GM11168 (cell line): ENCODE measurements around the gene CLDN9.

Source experiments
- in situ Hi-C: fragments of 300-500 bp; cut with MboI; formaldehyde crosslinking; loops from one replicate; pipeline ENCODE4 v1.12.0; 2022; ENCODE audit warnings: low sequenced_read_pairs; ENCODE audit not compliant: unreplicated experiment

The CLDN9 gene

DNA sequence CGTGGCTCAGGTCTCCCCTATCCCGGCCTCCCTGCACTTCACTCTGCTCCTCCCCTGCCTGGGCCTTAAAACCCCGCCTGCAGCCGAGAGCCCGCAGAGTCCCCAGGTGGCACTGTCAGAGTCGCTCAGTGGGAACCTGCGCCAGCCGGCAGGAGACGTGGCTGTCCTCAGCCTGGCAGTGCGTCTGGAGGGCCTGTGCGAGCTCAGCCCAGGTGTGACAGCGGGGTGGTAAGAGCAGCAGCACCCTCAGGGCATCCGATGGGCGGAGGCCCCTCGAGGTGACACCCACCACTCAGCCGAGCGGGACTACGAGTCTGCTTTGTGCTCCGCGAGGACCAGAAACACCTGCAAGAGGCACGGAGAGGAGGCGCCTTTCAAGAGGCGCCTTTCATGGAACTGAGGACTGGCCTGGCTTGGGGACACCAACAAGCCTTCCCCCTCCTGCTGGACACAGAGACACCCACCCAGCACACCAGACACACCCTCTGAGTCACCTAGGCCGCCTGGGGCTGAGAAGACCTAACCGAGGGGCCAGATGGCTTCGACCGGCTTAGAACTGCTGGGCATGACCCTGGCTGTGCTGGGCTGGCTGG, at the start of gene CLDN9:
Gene CLDN9 (plus strand): TSS at position 96 of the 593 bp plus-strand sequence. CDS start 440 bp downstream, at position 536.
- in situ Hi-C loops = no loop called here

GRCh38 chr16:2963074-2963722, 49.5 kb upstream of the CLDN9 start:
- in situ Hi-C loops = no loop called here

DNA sequence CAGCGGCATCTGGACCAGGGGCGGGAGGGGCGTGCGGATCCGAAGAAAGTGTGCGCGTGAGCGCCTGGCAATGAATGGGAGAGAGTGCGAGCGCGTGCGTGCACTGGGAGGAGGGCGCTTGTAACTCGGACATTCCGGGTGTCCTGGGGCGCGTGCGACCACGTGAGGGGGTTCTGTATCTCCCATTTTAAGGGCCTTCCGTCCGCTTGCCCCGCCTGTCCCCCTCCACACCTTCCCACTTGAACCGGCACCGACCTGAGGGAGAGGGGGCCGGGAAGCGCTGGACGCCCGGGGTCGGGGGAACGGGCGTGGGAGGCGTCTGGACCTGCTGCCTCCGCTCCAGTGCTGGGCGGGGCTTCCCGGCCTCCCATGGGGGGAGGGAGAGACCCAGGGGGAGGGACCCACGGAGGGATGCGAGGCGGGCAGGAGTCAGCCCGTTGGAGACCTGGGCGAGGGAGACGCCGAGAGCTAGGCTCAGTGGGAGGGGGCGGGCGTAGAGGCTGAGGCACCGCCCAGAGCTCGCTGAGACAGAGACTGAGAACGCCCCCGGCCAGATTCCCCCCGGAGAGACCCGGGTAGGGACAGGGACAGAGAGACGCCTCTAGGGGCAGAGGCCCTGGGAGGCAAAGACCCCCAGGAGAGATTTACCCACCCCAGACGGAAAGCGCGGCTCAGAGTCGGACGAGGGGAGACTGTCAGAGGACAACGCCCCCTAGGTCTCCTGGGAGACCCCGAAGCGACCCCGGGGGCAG, 48.8 kb upstream of the CLDN9 start, which contains the start of gene KREMEN2:
Gene KREMEN2 (plus strand): TSS at position 553 of the 752 bp plus-strand sequence. CDS start 246 bp downstream, outside the sequence.
- in situ Hi-C loops = no loop called here

DNA sequence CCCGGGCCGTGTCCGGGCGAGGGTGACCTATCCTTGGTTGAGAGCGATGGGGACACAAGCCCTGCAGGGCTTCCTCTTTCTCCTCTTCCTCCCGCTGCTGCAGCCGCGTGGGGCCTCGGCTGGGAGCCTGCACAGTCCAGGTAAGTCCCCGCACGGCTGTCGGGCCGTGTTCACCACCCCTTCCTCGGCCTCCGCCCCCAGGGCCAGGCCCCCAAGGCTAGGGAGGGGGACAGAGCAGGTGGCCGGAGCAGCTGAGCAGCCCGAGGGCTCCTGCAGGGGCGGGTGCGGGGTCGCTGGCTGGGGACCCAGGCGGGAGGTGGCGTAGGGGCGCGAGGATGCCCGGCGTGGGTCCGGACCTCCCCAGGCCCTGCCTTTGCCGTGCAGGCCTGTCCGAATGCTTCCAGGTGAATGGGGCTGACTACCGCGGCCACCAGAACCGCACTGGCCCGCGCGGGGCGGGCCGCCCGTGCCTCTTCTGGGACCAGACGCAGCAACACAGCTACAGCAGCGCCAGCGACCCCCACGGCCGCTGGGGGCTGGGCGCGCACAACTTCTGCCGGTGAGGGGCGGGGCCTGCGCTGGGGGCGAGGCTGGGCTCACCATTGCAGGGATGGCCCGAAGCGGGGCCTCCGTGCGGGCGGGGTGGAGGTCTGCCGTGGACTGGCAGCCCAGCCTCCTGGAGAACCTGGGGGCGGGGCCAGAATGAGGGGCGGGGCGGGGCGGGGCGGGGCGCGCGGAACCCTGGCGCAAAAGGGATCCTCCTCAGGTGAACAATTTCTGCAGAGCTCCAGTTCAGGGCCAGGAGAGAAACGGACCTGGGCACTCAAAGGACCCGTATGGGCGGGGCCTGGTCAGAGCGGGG, 48.0 kb upstream of the CLDN9 start:
- in situ Hi-C loops = no loop called here

GRCh38 chr16:2966043-2966807, 46.5 kb upstream of the CLDN9 start:
- in situ Hi-C loops = no loop called here

DNA sequence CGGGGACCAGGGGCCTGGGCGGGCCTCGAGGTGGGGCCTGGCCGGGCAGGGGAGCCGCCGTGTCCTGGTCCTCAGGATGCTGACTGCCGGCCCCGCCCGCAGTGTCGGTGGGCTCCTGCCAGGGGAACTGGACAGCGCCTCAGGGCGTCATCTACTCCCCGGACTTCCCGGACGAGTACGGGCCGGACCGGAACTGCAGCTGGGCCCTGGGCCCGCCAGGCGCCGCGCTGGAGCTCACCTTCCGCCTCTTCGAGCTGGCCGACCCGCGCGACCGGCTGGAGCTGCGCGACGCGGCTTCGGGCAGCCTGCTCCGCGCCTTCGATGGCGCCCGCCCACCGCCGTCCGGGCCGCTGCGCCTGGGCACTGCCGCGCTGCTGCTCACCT, 45.9 kb upstream of the CLDN9 start:
- in situ Hi-C loops = no loop called here

- in situ Hi-C loops = no loop called here
Observed at GRCh38 chr16:2967211-2967631, 45.5 kb upstream of the CLDN9 start.

DNA sequence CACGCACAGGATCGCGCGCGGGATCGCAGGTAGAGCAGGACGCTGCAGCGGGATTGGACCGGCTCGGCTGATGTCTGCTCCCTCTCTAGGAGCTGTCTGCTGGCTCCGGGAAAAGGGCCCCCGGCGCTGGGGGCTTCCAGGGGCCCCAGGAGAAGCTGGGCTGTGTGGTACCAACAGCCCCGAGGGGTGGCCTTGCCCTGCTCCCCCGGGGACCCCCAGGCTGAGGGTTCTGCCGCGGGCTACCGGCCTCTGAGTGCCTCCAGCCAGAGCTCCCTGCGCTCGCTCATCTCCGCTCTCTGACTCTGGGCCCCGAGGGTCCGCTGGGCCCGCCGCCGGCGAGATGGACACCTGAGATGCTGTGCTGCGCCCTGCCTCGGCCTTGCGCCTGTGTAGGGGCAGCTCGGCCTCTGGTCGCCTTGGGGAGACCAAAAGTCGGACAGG, 45.0 kb upstream of the CLDN9 start:
- in situ Hi-C loops = no loop called here

DNA sequence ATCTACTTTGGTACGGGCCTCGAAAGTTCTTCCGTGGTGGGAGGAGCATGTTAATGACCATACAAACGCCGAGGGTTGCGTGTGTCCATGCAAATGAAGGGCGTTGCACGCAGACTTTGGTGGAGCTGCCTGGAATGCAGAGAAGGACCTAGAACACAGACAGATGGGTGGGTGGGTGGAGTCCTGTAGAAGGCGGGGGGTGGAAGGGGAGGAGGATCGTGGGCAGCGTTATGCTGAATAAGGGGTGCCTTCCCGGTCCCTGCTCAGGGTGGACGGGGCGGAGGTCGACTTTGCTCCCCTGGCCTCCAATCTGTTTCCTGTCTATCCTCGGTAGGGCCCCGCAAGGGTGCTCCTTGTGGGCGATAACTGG, 44.4 kb upstream of the CLDN9 start:
- in situ Hi-C loops = no loop called here

DNA sequence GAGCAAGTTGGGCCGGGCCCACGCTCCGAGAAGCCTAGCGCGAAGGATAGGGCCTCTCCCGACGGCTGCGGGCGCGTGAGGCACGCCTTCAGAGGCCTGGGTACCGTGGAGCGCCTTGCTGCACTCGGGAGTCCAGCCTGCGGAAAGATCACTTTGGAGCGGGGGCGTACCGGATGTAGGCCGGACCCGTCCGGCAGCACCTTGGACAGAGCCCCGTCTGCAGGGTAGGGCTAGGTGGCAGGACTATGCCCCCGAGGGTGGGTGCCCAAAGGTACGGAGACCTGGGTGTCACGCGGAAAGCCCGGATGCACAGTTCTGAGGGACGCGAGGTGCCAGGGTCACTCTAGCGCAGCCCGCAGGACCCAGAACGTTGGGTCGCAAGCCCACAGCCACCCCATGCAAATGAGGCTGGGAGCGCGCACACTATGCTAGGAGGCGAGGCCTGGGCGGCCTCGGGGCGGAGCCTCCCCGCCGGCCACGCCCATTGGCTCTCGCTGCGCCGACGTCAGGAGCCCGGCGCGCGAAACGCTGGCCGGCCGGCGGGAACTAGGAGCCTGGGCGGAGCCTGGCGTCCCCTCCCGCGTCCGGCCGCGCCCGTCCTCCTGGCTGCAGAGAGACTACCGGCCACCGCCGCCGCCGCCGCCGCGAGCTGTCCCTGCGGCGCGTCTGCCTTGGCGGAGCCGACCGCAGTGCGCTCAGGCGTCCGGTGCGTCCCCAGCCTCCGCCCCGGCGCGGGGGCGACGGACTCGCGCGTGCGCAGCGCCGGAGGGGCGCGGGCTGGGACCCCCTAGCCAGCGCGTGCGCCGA, 43.8 kb upstream of the CLDN9 start, which contains the start of gene PAQR4:
Gene PAQR4 (plus strand): TSS at position 611 of the 807 bp plus-strand sequence. CDS start 327 bp downstream, outside the sequence.
- in situ Hi-C loops = no loop called here

- in situ Hi-C loops = no loop called here
Observed at GRCh38 chr16:2969545-2970521, 42.9 kb upstream of the CLDN9 start.

DNA sequence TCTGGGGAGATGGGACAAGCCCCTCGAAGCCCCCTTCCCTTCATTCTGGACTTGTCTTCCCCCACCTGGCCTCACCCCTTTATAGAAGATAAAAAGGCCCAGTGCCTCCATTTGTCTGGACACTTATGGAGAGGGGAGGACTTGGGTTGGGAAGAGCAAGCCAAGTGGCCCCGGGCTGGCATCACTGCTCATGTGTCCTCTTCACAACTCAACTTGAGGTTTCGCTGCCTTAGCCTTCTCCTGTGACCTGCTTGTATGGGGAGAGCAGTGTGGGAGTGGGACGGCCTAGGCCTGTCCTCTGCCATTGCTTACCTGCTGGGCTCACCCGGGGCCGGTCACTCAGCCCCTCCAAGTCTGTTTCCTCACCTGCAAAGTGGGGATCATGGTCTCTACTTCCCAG, 42.2 kb upstream of the CLDN9 start:
- in situ Hi-C loops = no loop called here

DNA sequence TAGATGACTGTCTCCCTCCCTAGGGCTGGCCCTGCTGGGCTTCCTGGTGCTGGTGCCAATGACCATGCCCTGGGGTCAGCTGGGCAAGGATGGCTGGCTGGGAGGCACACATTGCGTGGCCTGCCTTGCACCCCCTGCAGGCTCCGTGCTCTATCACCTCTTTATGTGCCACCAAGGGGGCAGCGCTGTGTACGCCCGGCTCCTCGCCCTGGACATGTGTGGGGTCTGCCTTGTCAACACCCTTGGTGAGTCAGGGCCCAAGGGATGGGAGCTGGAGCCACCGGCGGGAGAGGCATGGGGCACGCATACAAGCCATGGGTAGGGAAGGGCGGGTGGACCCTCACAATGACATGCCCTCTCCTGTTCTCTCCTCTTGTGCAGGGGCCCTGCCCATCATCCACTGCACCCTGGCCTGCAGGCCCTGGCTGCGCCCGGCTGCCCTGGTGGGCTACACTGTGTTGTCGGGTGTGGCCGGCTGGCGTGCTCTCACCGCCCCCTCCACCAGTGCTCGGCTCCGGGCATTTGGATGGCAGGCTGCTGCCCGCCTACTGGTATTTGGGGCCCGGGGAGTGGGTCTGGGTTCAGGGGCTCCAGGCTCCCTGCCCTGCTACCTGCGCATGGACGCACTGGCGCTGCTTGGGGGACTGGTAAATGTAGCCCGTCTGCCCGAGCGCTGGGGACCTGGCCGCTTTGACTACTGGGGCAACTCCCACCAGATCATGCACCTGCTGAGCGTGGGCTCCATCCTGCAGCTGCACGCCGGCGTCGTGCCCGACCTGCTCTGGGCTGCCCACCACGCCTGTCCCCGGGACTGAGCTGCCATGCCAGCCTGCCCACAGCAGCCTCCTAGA, 41.4 kb upstream of the CLDN9 start:
- in situ Hi-C loops = no loop called here

DNA sequence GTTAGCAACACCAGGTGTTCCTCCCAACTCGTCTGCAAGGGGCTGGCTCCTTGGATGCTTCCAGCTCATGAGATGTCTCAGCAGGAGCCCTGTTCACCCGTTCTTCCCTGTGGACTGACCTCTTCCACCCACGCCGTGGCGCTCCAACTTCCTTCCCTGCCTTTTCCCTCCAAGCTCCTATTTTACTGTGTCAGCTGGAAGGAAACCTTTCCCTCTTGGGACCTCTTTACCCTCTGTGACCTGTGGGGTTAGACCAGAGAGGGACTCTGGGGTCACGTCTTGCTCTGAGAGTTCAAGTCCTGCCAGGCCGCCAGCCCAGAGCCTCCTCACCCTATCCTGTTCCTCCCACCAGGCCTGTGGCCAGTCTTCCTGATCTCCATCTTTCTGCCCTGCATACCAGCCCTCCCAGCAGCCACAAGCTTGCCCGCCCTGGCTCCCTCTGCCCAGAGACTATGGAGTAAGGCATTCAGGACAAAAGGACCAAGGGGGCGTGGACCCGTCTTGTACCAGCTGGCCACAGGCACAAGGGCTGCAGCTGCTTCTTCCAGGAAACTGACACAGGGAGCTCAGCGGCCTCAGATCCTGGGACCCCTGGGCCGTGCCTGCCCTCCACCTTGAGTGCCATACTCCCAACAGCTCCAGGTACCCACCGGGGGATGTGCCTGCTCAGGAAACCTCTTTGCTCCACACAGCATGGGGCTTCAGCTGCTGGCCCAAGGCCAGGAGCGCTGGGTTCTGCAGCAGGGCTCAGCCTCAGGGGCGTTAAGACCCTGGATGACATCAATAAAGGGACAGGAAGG, 40.5 kb upstream of the CLDN9 start:
- in situ Hi-C loops = no loop called here

DNA sequence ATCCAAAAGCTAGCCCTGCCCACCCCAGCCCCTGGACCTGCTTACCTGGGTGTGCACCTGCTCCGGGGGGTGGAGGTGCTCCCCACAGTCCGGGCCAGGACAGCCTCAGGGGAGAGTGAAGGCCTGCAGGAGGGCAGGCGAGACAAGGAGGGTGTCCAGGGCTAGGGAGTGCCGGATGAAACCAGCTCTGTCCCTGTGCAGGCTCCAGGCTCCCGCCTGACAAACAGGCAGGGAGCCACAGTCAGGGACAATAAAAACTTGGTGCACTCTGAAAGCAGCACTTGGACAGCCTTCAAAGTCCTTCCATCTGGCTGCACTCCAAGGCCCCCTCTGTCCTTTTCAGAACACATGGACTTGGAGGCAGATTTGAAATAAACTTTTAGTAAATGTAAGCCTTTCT, 39.6 kb upstream of the CLDN9 start:
- in situ Hi-C loops = no loop called here
